Loucy (cell line): ENCODE results near the gene MEGF9.

Source experiments
- H2AFZ ChIP-seq: fragments of 200-600 bp; sonication (generic); 2 replicates; pipeline ENCODE4 v1.6.0; 2016; ENCODE audit warnings: antibody characterized with exemption, mild to moderate bottlenecking, low read length, moderate library complexity
- H3F3A ChIP-seq: fragments of 200-600 bp; 2 replicates; pipeline ENCODE4 v1.6.0; 2016; ENCODE audit warnings: antibody characterized with exemption, low read depth, mild to moderate bottlenecking
- H3K27me3 ChIP-seq: fragments of 200-600 bp; sonication (generic); 2 replicates; pipeline ENCODE4 v1.6.1; 2014; ENCODE audit warnings: low read length, mild to moderate bottlenecking; ENCODE audit not compliant: insufficient read depth, poor library complexity, severe bottlenecking
- H3K36me3 ChIP-seq: fragments of 200-600 bp; sonication (generic); 2 replicates; pipeline ENCODE4 v1.6.1; 2016; ENCODE audit warnings: low read length; ENCODE audit not compliant: insufficient read depth
- H3K4me1 ChIP-seq: fragments of 200-600 bp; sonication (generic); 2 replicates; pipeline ENCODE4 v1.5.1; 2014; ENCODE audit warnings: low read length, mild to moderate bottlenecking; ENCODE audit not compliant: insufficient read depth, poor library complexity, severe bottlenecking
- H3K4me2 ChIP-seq: fragments of 200-600 bp; sonication (generic); 2 replicates; pipeline ENCODE4 v1.6.0; 2014; ENCODE audit warnings: antibody characterized with exemption, low read length, low read depth, mild to moderate bottlenecking; ENCODE audit not compliant: poor library complexity, severe bottlenecking
- H3K4me3 ChIP-seq: fragments of 200-600 bp; sonication (generic); 2 replicates; pipeline ENCODE4 v1.5.1; 2014; ENCODE audit warnings: low read length, mild to moderate bottlenecking, mixed read lengths; ENCODE audit not compliant: poor library complexity, severe bottlenecking
- H3K79me2 ChIP-seq: fragments of 200-600 bp; sonication (generic); 2 replicates; pipeline ENCODE4 v1.6.1; 2014; ENCODE audit warnings: low read length; ENCODE audit not compliant: insufficient read depth
- H3K9ac ChIP-seq: fragments of 200-600 bp; sonication (generic); 2 replicates; pipeline ENCODE4 v1.6.0; 2014; ENCODE audit warnings: mild to moderate bottlenecking, low read depth, low read length, moderate library complexity; ENCODE audit not compliant: poor library complexity, severe bottlenecking
- H3K9me2 ChIP-seq: fragments of 200-600 bp; sonication (generic); replicated peaks from 2 replicates; pipeline ENCODE4 v1.6.1; 2016; ENCODE audit warnings: low read depth, low read length, mixed read lengths
- H3K9me3 ChIP-seq: fragments of 200-600 bp; sonication (generic); 2 replicates; pipeline ENCODE4 v1.6.1; 2014; ENCODE audit warnings: mild to moderate bottlenecking, antibody characterized with exemption, low read length, low read depth; ENCODE audit not compliant: insufficient read depth
- H4K20me1 ChIP-seq: fragments of 200-600 bp; sonication (generic); 2 replicates; pipeline ENCODE4 v1.6.0; 2014; ENCODE audit warnings: antibody characterized with exemption, low read length, mild to moderate bottlenecking; ENCODE audit not compliant: insufficient read depth, poor library complexity, severe bottlenecking
- EZH2phosphoT487 ChIP-seq: fragments of 200-600 bp; IDR thresholded peaks from 2 replicates; pipeline ENCODE4 v1.6.1; 2018; ENCODE audit warnings: antibody characterized with exemption, mild to moderate bottlenecking, moderate library complexity, borderline replicate concordance
- TF ChIP-seq, protein P1 (sequence below): fragments of 200-600 bp; sonication (generic); conservative IDR thresholded peaks from 2 replicates; pipeline ENCODE4 v1.5.1; 2014; ENCODE audit warnings: mild to moderate bottlenecking, antibody characterized with exemption, low read length

MEGF9 gene

GRCh38 chr9:120676767-120677402 lies 37.4 kb downstream of the MEGF9 start:
- Histone ChIP-seq H3K9ac (no peak overlapping the region), H3K79me2 (no peaks in the 10 kb centered on the region), H3K36me3 (no peaks in the 10 kb centered on the region), H3K9me2 (no peaks in the 10 kb centered on the region), H3K4me3 (no peak overlapping the region), H3K4me1 (peaks cover 21% of the 10 kb centered on the region), H3K9me3 (no peaks in the 10 kb centered on the region), H2AFZ (no peak overlapping the region), H3F3A (no peaks in the 10 kb centered on the region), H3K27me3 (no peaks in the 10 kb centered on the region), H3K4me2 (peak overlapping the region; percentile 31), H4K20me1 (no peaks in the 10 kb centered on the region)
- no peak for TF ChIP-seq EZH2phosphoT487
- TF ChIP-seq, protein P1, sequence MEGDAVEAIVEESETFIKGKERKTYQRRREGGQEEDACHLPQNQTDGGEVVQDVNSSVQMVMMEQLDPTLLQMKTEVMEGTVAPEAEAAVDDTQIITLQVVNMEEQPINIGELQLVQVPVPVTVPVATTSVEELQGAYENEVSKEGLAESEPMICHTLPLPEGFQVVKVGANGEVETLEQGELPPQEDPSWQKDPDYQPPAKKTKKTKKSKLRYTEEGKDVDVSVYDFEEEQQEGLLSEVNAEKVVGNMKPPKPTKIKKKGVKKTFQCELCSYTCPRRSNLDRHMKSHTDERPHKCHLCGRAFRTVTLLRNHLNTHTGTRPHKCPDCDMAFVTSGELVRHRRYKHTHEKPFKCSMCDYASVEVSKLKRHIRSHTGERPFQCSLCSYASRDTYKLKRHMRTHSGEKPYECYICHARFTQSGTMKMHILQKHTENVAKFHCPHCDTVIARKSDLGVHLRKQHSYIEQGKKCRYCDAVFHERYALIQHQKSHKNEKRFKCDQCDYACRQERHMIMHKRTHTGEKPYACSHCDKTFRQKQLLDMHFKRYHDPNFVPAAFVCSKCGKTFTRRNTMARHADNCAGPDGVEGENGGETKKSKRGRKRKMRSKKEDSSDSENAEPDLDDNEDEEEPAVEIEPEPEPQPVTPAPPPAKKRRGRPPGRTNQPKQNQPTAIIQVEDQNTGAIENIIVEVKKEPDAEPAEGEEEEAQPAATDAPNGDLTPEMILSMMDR, result no peak

GRCh38 chr9:120668399-120668798 lies 45.9 kb downstream of the MEGF9 start:
- TF ChIP-seq EZH2phosphoT487, result no peak
- TF ChIP-seq, protein P1, result no peak
- Histone ChIP-seq H4K20me1 (no peaks in the 10 kb centered on the region), H3K36me3 (no peaks in the 10 kb centered on the region), H3K9me2 (no peaks in the 10 kb centered on the region), H3K27me3 (no peaks in the 10 kb centered on the region), H3K4me2 (no peak overlapping the region), H2AFZ (no peak overlapping the region), H3K4me3 (no peak overlapping the region), H3K79me2 (peaks cover 13% of the 10 kb centered on the region; the same call in 1 of the 2 replicates), H3F3A (0 out of 2 replicates have a peak, but pooled peaks cover 1% of the 10 kb centered on the region), H3K4me1 (peaks cover 22% of the 10 kb centered on the region), H3K9me3 (no peaks in the 10 kb centered on the region), H3K9ac (no peak overlapping the region)

DNA sequence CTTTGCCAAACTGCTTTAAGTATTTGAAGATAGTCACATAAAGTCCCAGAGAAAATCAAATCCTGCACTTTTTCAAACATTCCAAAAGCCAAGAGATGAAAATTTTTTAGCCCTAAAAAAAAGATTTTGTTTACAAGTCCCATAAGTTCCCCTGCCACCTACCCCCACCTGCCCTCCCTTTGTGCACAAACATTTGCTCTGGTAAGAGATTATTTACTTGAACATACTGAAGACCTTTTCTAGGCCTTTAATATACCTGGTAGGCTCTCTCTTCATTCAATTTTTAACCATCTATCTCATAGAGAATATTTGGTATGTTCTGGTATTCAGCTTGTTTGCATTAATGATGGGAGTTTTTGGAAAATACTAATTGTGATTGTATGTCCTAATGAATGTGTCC lies 50.3 kb downstream of the MEGF9 start:
- H3K9ac ChIP-seq, result no peak overlapping the region
- H3K4me1 ChIP-seq, result peaks cover 46% of the 10 kb centered on the region
- H3K9me3 ChIP-seq, result no peaks in the 10 kb centered on the region
- H3K4me3 ChIP-seq, result no peak overlapping the region
- no peaks in the 10 kb centered on the region for H3K36me3 ChIP-seq
- no peaks in the 10 kb centered on the region for H3K27me3 ChIP-seq
- TF ChIP-seq, protein P1, result no peak
- TF ChIP-seq EZH2phosphoT487, result no peak
- H3F3A ChIP-seq, result 0 out of 2 replicates have a peak, but pooled peaks cover 6% of the 10 kb centered on the region
- H3K9me2 ChIP-seq, result no peaks in the 10 kb centered on the region
- no peak overlapping the region for H3K4me2 ChIP-seq
- H4K20me1 ChIP-seq, result no peaks in the 10 kb centered on the region
- peaks cover 15% of the 10 kb centered on the region; the same call in 1 of the 2 replicates for H3K79me2 ChIP-seq
- H2AFZ ChIP-seq, result no peak overlapping the region
